H1 (cell line): Measurements from ENCODE around the gene PRXL2B. TPM values are rescaled to one million over a fixed set of nuclear protein-coding genes. Genes with fewer than 3 reads are reported as not detected.

Experiments
- CTCF ChIA-PET: fragments of 300-600 bp; sonication (Branson Sonifier 250); formaldehyde crosslinking; loops from one replicate; lab custom pipeline; 2021; ENCODE audit not compliant: partially characterized antibody; lab: Charles Lee
- POLR2A ChIA-PET: fragments of 300-600 bp; sonication (Branson Sonifier 250); formaldehyde crosslinking; loops from one replicate; lab custom pipeline; 2021; ENCODE audit warnings: inconsistent platforms; ENCODE audit not compliant: partially characterized antibody; lab: Charles Lee
- DNase-seq, 2 experiments: peaks; one replicate each; pipeline versions ENCODE4 v3.0.0 to v3.0.0-alpha.2; 2010 to 2022; ENCODE audit warnings: low spot score in 2 of 2, low read depth in 1 of 2, mixed read lengths in 1 of 2
- FAIRE-seq: peaks from 2 replicates; lab custom pipeline; 2011; peaks lifted over from hg19 to GRCh38; lab: Jason Lieb, UNC
- H2AFZ ChIP-seq: 2 replicates; pipeline ENCODE4 v1.8.1; 2012; ENCODE audit warnings: low read length, inconsistent platforms
- H2AK5ac ChIP-seq: 2 replicates; pipeline ENCODE4 v1.6.1; 2013; ENCODE audit warnings: low read depth, low read length
- H2BK120ac ChIP-seq: replicated peaks from 2 replicates; pipeline ENCODE3; 2013; ENCODE audit warnings: low read depth, low read length, inconsistent platforms
- H2BK12ac ChIP-seq: 2 replicates; pipeline ENCODE4 v1.6.1; 2013; ENCODE audit warnings: low read depth, low read length
- H2BK15ac ChIP-seq: 2 replicates; pipeline ENCODE4 v1.6.1; 2013; ENCODE audit warnings: low read length
- H2BK20ac ChIP-seq: 2 replicates; pipeline ENCODE4 v1.6.1; 2013; ENCODE audit warnings: low read length
- H2BK5ac ChIP-seq: 2 replicates; pipeline ENCODE4 v1.6.1; 2013; ENCODE audit warnings: low read depth, low read length
- H3K14ac ChIP-seq: 2 replicates; pipeline ENCODE4 v1.6.1; 2013; ENCODE audit warnings: inconsistent platforms; ENCODE audit not compliant: insufficient read length
- H3K18ac ChIP-seq: 2 replicates; pipeline ENCODE4 v1.6.1; 2013; ENCODE audit warnings: low read length; ENCODE audit errors: extremely low read depth
- H3K23ac ChIP-seq: 2 replicates; pipeline ENCODE4 v1.6.1; 2013; ENCODE audit warnings: inconsistent platforms; ENCODE audit not compliant: insufficient read length
- H3K23me2 ChIP-seq: 2 replicates; pipeline ENCODE4 v1.6.1; 2013; ENCODE audit warnings: low read depth, low read length
- H3K27ac ChIP-seq: 2 replicates; pipeline ENCODE4 v1.6.1; 2011; ENCODE audit warnings: low read depth, low read length, inconsistent platforms
- H3K27me3 ChIP-seq, 4 experiments: replicated peaks in 1 of 4; 1 replicate in 1 of 4; 2 replicates in 3 of 4; pipeline versions ENCODE4 v1.6.1 to v1.8.1; 2011 to 2013; ENCODE audit warnings: low read length in 3 of 4, mild to moderate bottlenecking in 3 of 4, inconsistent platforms in 2 of 4, mixed read lengths in 2 of 4, moderate library complexity in 1 of 4; ENCODE audit not compliant: control insufficient read depth in 3 of 4, insufficient read depth in 3 of 4; ENCODE audit errors: extremely low read depth in 1 of 4
- H3K36me3 ChIP-seq, 4 experiments: 2 replicates each; pipeline versions ENCODE4 v1.6.1 to v1.8.1; 2011 to 2013; ENCODE audit warnings: mild to moderate bottlenecking in 4 of 4, low read length in 3 of 4, moderate library complexity in 2 of 4, control low read depth in 1 of 4, inconsistent platforms in 1 of 4; ENCODE audit not compliant: insufficient read depth in 4 of 4, control insufficient read depth in 2 of 4
- H3K4ac ChIP-seq: replicated peaks from 2 replicates; pipeline ENCODE3; 2013; ENCODE audit warnings: low read length, low read depth, mixed read lengths, inconsistent platforms; ENCODE audit not compliant: insufficient read length
- H3K4me1 ChIP-seq, 4 experiments: replicated peaks in 1 of 4; 1 replicate in 1 of 4; 2 replicates in 3 of 4; pipeline versions ENCODE4 v1.6.1 to v1.8.1; 2011 to 2013; ENCODE audit warnings: low read length in 3 of 4, inconsistent platforms in 2 of 4, mixed read lengths in 1 of 4; ENCODE audit not compliant: insufficient read depth in 4 of 4, control insufficient read depth in 3 of 4
- H3K4me2 ChIP-seq, 2 experiments: 2 replicates each; pipeline versions ENCODE4 v1.6.1 to v1.8.1; 2011 to 2013; ENCODE audit warnings: low read depth in 2 of 2, low read length in 2 of 2, control low read depth in 1 of 2, inconsistent platforms in 1 of 2, mild to moderate bottlenecking in 1 of 2; ENCODE audit not compliant: insufficient read depth in 1 of 2
- H3K4me3 ChIP-seq, 4 experiments: fragments of 200-600, 300-600 bp in 1 of 4; sonication (generic), shearing (Covaris generic), sonication (Bioruptor Twin) in 1 of 4; 2 replicates each; pipeline versions ENCODE4 v1.5.1 to v1.8.1; 2011 to 2016; ENCODE audit warnings: low read length in 4 of 4, low read depth in 3 of 4, control low read depth in 2 of 4, inconsistent platforms in 2 of 4, mild to moderate bottlenecking in 2 of 4, mixed read lengths in 1 of 4, moderate library complexity in 1 of 4; ENCODE audit not compliant: insufficient read depth in 2 of 4; ENCODE audit errors: extremely low read depth in 1 of 4
- H3K56ac ChIP-seq: replicated peaks from 2 replicates; pipeline ENCODE3; 2013; ENCODE audit warnings: low read depth, mild to moderate bottlenecking, mixed read lengths, low read length, inconsistent platforms; ENCODE audit not compliant: insufficient read length
- H3K79me1 ChIP-seq: 2 replicates; pipeline ENCODE4 v1.6.1; 2013; ENCODE audit warnings: low read depth, low read length, control low read depth
- H3K79me2 ChIP-seq, 2 experiments: 2 replicates each; pipeline versions ENCODE4 v1.6.1 to v1.8.1; 2012 to 2013; ENCODE audit warnings: low read length in 2 of 2, mild to moderate bottlenecking in 2 of 2, inconsistent platforms in 1 of 2; ENCODE audit not compliant: insufficient read depth in 2 of 2, control insufficient read depth in 1 of 2
- H3K9ac ChIP-seq, 4 experiments: replicated peaks in 1 of 4; 1 replicate in 1 of 4; 2 replicates in 3 of 4; pipeline versions ENCODE4 v1.6.1 to v1.8.1; 2011 to 2013; ENCODE audit warnings: low read depth in 3 of 4, low read length in 3 of 4, control low read depth in 2 of 4, mild to moderate bottlenecking in 2 of 4, moderate library complexity in 2 of 4, inconsistent platforms in 1 of 4; ENCODE audit errors: extremely low read depth in 1 of 4
- H3K9me3 ChIP-seq, 2 experiments: 2 replicates each; pipeline versions ENCODE4 v1.6.1 to v1.8.1; 2012 to 2013; ENCODE audit warnings: mild to moderate bottlenecking in 2 of 2, moderate library complexity in 2 of 2, control low read depth in 1 of 2, inconsistent platforms in 1 of 2, low read depth in 1 of 2, low read length in 1 of 2, mixed read lengths in 1 of 2; ENCODE audit not compliant: insufficient read depth in 2 of 2
- H4K20me1 ChIP-seq, 2 experiments: replicated peaks in 1 of 2; 2 replicates each; pipeline versions ENCODE3 to v1.8.1; 2011 to 2013; ENCODE audit warnings: inconsistent platforms in 2 of 2, low read length in 2 of 2, mild to moderate bottlenecking in 1 of 2; ENCODE audit not compliant: insufficient read depth in 2 of 2, control insufficient read depth in 1 of 2
- H4K5ac ChIP-seq: 2 replicates; pipeline ENCODE4 v1.6.1; 2013; ENCODE audit warnings: low read length, low read depth, mixed read lengths, inconsistent platforms; ENCODE audit not compliant: insufficient read length
- H4K8ac ChIP-seq: 2 replicates; pipeline ENCODE4 v1.8.0; 2013; ENCODE audit warnings: mild to moderate bottlenecking, moderate library complexity, low read length, inconsistent platforms; ENCODE audit not compliant: insufficient read depth; ENCODE audit errors: extremely low read depth
- H4K91ac ChIP-seq: replicated peaks from 2 replicates; pipeline ENCODE3; 2013; ENCODE audit warnings: low read length, mixed read lengths, inconsistent platforms; ENCODE audit not compliant: insufficient read length
- ATF2 ChIP-seq: IDR thresholded peaks from 2 replicates; pipeline ENCODE4 v1.6.1; 2012; ENCODE audit warnings: low read length, inconsistent platforms
- ATF3 ChIP-seq: IDR thresholded peaks from 2 replicates; pipeline ENCODE4 v1.6.1; 2011; ENCODE audit warnings: low read depth, mild to moderate bottlenecking, low read length; ENCODE audit not compliant: insufficient read depth
- E2F6 ChIP-seq: IDR thresholded peaks from 2 replicates; pipeline ENCODE4 v1.6.1; 2012; ENCODE audit warnings: inconsistent platforms
- NANOG ChIP-seq: IDR thresholded peaks from 2 replicates; pipeline ENCODE4 v1.6.1; 2011; ENCODE audit warnings: low read length, low read depth, mild to moderate bottlenecking, inconsistent platforms; ENCODE audit not compliant: insufficient read depth, poor library complexity, severe bottlenecking
- RFX5 ChIP-seq: IDR thresholded peaks from 2 replicates; pipeline ENCODE4 v1.6.1; 2011; ENCODE audit warnings: low read depth, low read length, improper control_type of control experiment, borderline replicate concordance
- SIX5 ChIP-seq: IDR thresholded peaks from 2 replicates; pipeline ENCODE4 v1.6.1; 2011; ENCODE audit warnings: mild to moderate bottlenecking, low read depth, low read length
- SP4 ChIP-seq: IDR thresholded peaks from 2 replicates; pipeline ENCODE4 v1.6.1; 2012; ENCODE audit warnings: low read length, inconsistent platforms
- SUZ12 ChIP-seq: fragments of 200-600 bp; sonication (generic); IDR thresholded peaks from 2 replicates; pipeline ENCODE4 v1.6.1; 2012; ENCODE audit warnings: mild to moderate bottlenecking, inconsistent platforms, low read length, moderate library complexity, mixed read lengths
- TAF1 ChIP-seq: IDR thresholded peaks from 2 replicates; pipeline ENCODE4 v1.6.1; 2011; ENCODE audit warnings: mild to moderate bottlenecking, low read depth, low read length
- TAF7 ChIP-seq: optimal IDR thresholded peaks from 2 replicates; pipeline ENCODE3; 2011; ENCODE audit warnings: low read depth, mild to moderate bottlenecking, inconsistent platforms, low read length, moderate library complexity, borderline replicate concordance
- WGBS, 2 experiments: shearing (Covaris generic) in 1 of 2; methylation state at CpG; one replicate each; pipeline versions ENCODE4 v1.1.6 to v1.1.7; 2013 to 2015; ENCODE audit warnings: low lambda C conversion rate in 2 of 2, mixed read lengths in 2 of 2, inconsistent platforms in 1 of 2, low coverage in 1 of 2, missing lambda C conversion rate in 1 of 2; ENCODE audit not compliant: insufficient replicate concordance in 2 of 2, insufficient coverage in 1 of 2, insufficient read length in 1 of 2; ENCODE audit errors: extremely low coverage in 1 of 2, missing lambda C conversion rate in 1 of 2; 5-methylcytosine and 5-hydroxymethylcytosine counted together
- polyA plus RNA-seq, 7 experiments: library from polyadenylated mRNA; depleted of rRNA in 3 of 7; stranded (reverse) in 5 of 7; unstranded in 2 of 7; fragments of >200 nt in 5 of 7; fragments of 200-250 nt in 2 of 7; gene quantifications; 1 replicate in 5 of 7; 2 replicates in 1 of 7; 4 replicates in 1 of 7; pipeline versions ENCODE4 v1.2.1 to v1.2.3, GENCODE V29; 2011 to 2013; ENCODE audit warnings: missing spikeins in 2 of 7, mixed read lengths in 2 of 7
- total RNA-seq: library from RNA; stranded (reverse); fragmentation: NEBNext Ultra II Directional; extraction: Animal tissue kit (Norgen Biotek cat#: 25700); gene quantifications from 2 replicates; pipeline ENCODE4 v1.2.1, GENCODE V29; 2021

Gene PRXL2B
- total and polyA plus RNA-seq, 2 of the 8 experiments (the other 6 are each of a cell fraction or from before 2014, with no cell fraction given): 35.3 to 46.0 TPM

- no peak overlapping the region for H4K8ac ChIP-seq
- no peaks in the 10 kb centered on the region for H4K20me1 ChIP-seq
- H3K79me2 ChIP-seq: no peaks in the 10 kb centered on the region
- no peaks in the 10 kb centered on the region for H3K36me3 ChIP-seq
- H2BK15ac ChIP-seq: no peak overlapping the region
- H2BK12ac ChIP-seq: no peak overlapping the region
- H4K91ac ChIP-seq: no peak overlapping the region
- ChIA-PET CTCF (interaction anchor here (1.1 to 1.4 kb wide), 2 partner anchors 10 to 42 kb away, joined by 3 to 4 read pairs; no protein-coding TSS in a partner anchor), POLR2A (no interaction called here)
- no peak overlapping the region for H3K14ac ChIP-seq
- no peak overlapping the region for H4K5ac ChIP-seq
- H3K4ac ChIP-seq: no peak overlapping the region
- no peak overlapping the region for H3K23ac ChIP-seq
- no peak overlapping the region for H3K27ac ChIP-seq
- no peak overlapping the region for H3K18ac ChIP-seq
- H2AK5ac ChIP-seq: no peak overlapping the region
- H2AFZ ChIP-seq: no peak overlapping the region
- no peak overlapping the region for H3K56ac ChIP-seq
- no peak overlapping the region for H2BK120ac ChIP-seq
- WGBS, 2 experiments: 92% methylated on average over 17 of the region's 19 CpGs; no CpG with 5 or more reads in 1 of the 2 experiments
- no peaks in the 10 kb centered on the region for H3K27me3 ChIP-seq
- H3K9me3 ChIP-seq: no peaks in the 10 kb centered on the region
- no peaks in the 10 kb centered on the region for H3K79me1 ChIP-seq
- no peak overlapping the region for H3K4me2 ChIP-seq
- H2BK5ac ChIP-seq: no peak overlapping the region
- no peak overlapping the region for H3K4me3 ChIP-seq
- no peak for FAIRE-seq
- DNase-seq: no peak
- no peak overlapping the region for H2BK20ac ChIP-seq
- H3K9ac ChIP-seq: no peak overlapping the region
- H3K23me2 ChIP-seq: no peaks in the 10 kb centered on the region
- H3K4me1 ChIP-seq: no peaks in the 10 kb centered on the region; a peak in 1 of 7 replicates
- TF ChIP-seq SIX5 (no peak), E2F6 (no peak), SUZ12 (no peak), ATF2 (no peak), NANOG (no peak), ATF3 (no peak), RFX5 (no peak), TAF1 (no peak), SP4 (no peak), TAF7 (no peak)
Observed at GRCh38 chr1:2604156-2604843, 17.7 kb downstream of the PRXL2B start.
